ENCODE data around the gene APC.

The APC gene

DNA sequence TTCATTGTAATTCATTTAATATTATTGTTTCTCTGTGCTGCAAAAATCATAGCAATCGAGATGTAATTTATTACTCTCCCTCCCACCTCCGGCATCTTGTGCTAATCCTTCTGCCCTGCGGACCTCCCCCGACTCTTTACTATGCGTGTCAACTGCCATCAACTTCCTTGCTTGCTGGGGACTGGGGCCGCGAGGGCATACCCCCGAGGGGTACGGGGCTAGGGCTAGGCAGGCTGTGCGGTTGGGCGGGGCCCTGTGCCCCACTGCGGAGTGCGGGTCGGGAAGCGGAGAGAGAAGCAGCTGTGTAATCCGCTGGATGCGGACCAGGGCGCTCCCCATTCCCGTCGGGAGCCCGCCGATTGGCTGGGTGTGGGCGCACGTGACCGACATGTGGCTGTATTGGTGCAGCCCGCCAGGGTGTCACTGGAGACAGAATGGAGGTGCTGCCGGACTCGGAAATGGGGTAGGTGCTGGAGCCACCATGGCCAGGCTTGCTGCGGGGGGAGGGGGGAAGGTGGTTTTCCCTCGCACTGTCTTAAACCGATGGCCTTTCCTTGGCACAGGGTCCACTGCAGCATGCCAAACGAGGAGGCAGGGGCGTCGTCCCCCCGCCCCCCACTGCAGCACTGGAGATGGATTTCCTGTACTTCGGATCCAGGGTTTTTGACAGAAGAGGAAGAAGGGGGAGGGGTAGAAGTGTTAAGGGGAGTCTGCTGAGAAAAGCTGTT lies at the start of gene APC:
APC (plus strand) TSS at position 423 of the 728 bp plus-strand sequence. CDS start 17,006 bp downstream, outside the sequence.
- TF ChIP-seq POLR2A (IDR thresholded peaks at IDR 0.05; ENCODE audit: low read depth, low read length), result peak; percentile 58
- DNase-seq (ENCODE audit: insufficient read length, low spot score), result peak; percentile 80
- peak; percentile 91 for FAIRE-seq

DNA sequence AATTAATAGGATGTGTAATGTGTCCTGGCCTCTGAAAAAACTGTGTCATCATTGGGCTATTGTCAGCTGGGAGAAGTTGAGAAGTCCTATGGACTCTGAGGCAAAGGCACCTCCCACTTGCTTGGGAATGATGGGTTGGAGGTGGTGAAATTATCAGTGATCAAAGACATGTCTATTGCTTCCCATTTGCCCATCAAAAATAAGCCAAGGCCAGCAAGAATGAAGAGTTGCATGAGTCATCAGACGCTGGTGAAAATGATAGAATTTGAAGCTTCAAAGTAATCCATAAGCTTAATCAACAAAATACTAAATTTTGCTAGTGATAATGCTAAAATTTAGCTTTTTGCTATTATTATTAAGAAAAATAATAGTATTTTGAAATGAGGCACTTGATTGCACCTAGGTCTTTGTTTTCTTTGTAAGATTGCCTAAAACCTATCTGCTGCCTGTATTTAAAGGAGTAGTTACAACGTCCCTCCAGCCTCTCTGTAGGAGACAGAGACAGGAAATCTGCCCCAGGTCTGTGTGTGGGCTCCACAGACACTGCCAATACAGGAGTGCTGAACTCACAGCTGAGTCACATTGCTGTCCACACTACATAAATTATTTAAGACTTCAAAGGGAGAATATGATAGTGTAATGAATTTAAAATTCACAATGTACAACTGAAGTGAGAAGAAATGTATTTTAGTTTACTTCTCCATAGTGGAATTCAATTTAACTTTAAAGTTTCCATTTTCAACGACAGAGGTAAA lies 48.4 kb upstream of the APC start:
- no peak for TF ChIP-seq POLR2A (IDR thresholded peaks at IDR 0.05; ENCODE audit: low read depth, low read length)
- FAIRE-seq (no peak), DNase-seq (ENCODE audit: insufficient read length, low spot score) (no peak)

DNA sequence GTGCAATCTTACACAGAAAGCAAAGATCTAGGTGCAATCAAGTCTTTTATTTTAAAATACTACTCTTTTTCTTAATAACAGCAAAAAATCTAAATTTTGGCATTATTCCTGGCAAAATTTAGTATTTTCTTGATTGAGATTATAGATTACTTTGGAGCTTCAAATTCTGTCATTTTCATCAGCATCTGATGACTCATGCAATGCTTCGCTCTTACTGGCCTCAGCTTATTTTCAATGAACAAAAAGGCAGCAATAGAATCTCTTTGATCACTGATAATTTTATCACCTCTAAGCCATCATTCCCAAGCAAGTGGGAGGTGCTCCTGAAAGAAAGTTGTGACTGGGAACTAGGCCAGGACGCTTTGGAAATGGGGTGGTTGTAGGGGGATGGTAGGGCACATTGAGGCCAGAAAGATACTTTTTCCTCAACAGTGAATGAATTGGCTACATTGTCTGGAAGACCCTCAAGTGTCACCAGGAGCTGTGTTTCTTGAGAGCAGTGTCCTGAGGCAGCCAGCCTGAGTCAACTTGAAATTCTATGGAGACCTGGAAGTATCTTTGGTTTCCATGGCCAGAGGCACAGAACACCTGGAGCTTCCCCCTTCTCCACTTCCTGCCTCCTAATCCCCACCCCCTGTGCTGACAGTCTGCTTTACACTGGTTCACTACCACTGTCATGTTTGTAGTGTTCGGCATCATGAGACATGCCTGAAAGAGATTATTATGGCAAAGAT lies 46.9 kb upstream of the APC start:
- no peak for DNase-seq (ENCODE audit: insufficient read length, low spot score)
- FAIRE-seq, result no peak
- TF ChIP-seq POLR2A (IDR thresholded peaks at IDR 0.05; ENCODE audit: low read depth, low read length), result no peak

DNA sequence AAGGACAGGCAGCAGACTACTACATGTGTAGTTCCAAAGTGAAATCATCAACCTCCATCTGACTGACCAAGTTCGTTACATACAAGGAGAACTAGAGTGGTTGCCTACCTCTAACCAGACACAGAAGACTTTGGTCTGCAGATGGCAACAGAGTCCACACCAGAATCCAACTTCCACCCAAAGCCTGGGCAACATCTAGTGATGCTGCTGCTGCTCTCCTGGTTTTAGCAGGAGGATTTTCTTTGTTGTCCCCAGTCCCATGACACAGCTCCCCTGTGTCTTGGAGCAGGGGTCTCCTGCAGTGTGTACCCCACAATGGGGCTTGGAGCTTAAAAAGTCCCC lies 46.4 kb upstream of the APC start:
- FAIRE-seq, result no peak
- DNase-seq (ENCODE audit: insufficient read length, low spot score), result no peak
- no peak for TF ChIP-seq POLR2A (IDR thresholded peaks at IDR 0.05; ENCODE audit: low read depth, low read length)

DNA sequence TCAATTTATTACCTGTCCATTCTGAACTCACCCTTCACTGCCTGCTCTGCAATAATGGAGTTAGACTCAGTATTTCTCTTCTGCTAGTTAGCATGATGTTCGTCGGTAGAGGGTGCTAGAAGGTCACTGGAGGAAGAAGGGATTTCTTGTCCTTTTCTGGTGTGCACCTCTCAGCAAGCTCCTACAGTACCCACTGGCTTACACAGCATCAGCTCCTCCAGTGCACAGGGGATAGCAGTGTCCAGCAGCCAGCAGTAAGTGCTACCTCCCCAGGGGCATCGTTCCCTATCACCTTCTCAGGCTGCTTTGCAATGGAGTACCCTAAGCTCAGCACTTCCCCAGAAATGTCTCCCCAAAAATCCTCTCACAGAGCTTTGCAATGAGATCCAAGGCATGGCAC lies 45.9 kb upstream of the APC start:
- FAIRE-seq (no peak), DNase-seq (ENCODE audit: insufficient read length, low spot score) (no peak)
- TF ChIP-seq POLR2A (IDR thresholded peaks at IDR 0.05; ENCODE audit: low read depth, low read length), result no peak

DNA sequence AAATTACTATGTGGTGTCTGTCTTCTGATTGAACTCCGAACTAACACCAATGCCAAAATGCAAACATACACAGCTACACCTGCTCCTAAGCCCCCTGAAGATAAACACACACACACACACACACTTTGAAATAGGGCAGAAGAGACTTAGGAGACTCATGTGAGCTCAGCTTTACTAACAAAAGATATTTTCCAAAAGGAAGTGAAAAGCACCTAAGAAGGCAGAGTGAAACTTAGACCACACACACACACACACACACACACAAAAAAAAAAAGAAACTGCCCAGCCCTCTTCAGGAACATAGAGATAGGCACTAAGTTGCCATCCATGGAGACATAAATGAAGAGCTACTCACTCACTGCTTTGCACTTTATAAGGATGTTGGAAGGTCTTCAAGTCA lies 45.2 kb upstream of the APC start:
- no peak for DNase-seq (ENCODE audit: insufficient read length, low spot score)
- FAIRE-seq, result no peak
- no peak for TF ChIP-seq POLR2A (IDR thresholded peaks at IDR 0.05; ENCODE audit: low read depth, low read length)

DNA sequence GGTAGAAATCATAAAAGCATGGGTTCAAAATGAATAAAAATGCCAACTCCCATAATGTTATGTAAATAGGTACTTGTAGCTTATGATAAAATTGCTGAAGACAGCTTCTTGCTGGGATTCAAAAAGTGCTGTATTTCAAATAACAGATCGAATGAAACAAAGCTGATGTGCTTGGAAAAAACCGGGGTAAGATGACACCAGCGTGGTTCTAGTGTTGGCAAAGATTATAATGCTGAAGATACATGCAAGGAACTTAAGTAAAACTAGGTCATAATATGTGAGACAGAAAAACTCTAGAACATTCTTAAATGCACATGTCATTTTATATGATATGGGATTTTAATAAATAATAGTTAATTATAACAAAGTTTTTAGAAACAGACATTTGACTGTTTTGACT lies 44.4 kb upstream of the APC start:
- no peak for FAIRE-seq
- DNase-seq (ENCODE audit: insufficient read length, low spot score), result no peak
- no peak for TF ChIP-seq POLR2A (IDR thresholded peaks at IDR 0.05; ENCODE audit: low read depth, low read length)

DNA sequence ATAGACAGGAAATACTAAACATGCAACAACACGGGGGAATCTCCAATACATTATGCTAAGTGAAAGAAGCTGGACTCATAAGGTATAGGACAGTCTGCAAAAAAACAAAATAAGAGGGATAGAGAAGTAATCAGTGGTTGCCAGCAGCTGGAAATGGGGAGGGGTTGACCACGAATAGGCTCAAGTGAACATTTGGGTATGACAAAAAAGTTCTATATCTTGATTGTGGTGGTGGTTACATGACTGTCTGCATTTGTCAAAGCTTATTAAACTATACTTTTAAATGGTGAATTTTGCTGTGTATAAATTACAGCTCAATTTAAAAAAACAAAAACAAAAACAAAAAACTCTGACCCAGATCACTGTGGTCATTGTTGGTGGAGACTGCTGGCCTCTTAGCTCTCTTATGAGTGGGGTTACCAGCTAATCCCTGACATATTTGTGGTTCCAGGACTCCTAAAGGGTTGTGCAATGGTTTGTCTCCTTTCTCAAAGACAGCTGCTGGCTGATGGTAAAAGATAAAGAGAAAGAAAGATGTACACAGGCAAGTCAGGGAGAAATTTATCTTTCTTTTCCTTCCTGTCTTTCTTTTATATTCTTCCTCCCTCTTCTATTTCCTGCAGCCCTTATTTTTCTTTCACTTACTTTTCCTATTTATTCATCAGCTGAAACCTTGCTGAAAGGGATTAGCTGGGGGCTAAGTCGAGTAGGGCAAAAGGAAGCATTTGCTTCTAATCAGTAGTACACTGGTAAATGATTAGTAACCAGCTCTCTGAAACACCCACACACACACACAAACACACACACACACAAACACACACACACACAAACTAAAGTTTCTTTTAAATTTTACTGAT lies 42.6 kb upstream of the APC start:
- FAIRE-seq, result no peak
- TF ChIP-seq POLR2A (IDR thresholded peaks at IDR 0.05; ENCODE audit: low read depth, low read length), result no peak
- DNase-seq (ENCODE audit: insufficient read length, low spot score), result no peak

DNA sequence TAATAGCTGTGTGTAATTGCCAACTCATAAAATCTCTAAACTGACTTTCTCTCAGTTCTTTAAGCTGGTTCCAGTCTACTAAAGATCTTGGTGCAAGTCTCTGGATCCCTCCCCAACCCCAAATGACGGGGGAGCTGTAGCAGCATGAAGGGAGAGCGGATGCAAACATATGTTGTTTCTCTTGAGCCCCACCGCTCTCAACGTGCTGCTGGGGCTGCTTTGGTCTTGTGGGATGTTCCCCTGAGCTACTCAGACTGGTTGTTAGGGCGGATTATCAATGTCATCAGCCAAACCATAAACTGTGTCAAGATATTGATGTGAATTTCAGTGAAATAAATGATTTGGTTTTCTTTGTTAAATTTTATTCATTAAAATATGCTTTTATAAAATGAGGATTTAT lies 40.9 kb upstream of the APC start:
- TF ChIP-seq POLR2A (IDR thresholded peaks at IDR 0.05; ENCODE audit: low read depth, low read length), result no peak
- FAIRE-seq, result no peak
- DNase-seq (ENCODE audit: insufficient read length, low spot score), result no peak

DNA sequence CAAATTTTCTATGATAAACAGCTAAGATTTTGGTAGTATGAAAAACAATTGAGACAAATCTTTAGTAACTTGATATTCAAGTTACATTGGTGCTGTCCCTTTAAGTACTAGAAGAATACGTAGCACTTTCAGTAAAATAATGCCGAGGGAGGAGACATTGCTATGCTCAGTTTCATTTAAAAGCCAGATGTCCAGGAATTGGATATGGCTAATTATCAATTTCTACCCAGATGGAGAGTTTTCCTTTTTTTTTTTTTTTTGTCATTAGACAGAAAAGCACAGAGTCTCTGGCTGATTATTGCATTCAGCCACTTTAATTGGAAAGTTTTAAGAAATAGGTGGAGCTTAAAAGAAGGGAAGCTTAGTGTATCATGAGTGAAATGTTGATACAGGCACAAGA lies 40.4 kb upstream of the APC start:
- no peak for DNase-seq (ENCODE audit: insufficient read length, low spot score)
- TF ChIP-seq POLR2A (IDR thresholded peaks at IDR 0.05; ENCODE audit: low read depth, low read length), result no peak
- FAIRE-seq, result no peak

DNA sequence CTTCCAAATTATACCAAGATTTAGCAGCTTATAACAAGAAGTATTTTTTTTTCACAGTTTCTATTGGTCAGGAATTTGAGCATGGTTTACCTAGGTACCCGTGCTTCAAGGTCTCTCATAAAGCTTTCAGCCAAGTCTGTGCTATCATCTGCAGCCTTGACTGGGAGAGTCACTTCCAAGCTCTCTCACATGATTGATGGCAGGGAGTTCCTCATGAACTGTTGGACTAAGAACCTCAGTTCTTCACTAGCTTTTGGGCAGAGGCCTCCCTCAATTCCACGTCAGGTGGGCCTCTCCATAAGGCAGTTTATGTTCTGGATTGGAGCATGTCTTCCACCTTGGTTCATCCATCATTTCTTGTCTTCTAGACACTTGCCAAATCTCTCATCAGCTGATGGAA lies 39.9 kb upstream of the APC start:
- no peak for TF ChIP-seq POLR2A (IDR thresholded peaks at IDR 0.05; ENCODE audit: low read depth, low read length)
- FAIRE-seq (no peak), DNase-seq (ENCODE audit: insufficient read length, low spot score) (no peak)

DNA sequence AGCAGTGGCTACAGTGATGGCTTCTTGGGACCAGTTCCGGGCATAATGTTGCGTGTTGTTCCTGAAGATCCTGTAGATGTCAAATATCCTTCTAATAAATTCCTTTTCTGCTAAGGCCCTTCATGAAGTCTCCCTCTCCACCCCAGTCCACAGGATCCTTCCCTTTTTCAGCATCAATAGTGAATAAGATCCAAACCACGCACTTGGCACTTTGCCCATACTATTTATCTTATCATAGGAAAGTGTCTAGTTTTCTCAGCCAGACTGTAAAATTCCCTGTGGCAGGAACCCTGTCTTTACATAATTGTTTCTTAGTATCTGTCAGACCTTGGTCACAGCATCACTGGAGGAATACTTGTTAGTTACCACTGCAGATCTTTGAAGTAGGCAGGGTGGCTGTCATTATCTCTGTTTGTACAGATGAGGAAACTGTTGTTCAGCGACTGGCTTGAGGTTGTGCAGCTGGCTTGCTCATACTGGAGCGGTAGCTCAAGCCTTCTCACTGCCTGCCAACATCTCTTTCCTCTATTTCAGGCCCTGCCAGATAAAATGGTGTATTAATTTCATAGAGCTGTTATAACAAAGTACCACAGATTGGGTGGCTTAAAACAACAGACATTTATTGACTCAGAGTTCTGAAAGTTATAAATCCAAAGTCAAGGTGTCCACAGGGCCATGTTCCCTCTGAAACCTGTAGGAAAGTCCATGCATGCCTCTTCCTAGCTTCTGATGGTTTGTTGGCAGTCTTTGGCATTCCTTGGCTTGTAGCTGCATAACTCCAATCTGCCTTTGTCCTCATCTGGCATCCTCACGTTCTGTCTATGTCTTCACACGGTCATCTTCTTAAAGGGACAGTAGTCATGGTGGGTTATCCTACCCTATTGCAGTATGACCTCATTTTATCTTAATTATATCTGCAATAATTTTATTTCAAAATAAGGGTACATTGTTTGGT lies 33.5 kb upstream of the APC start:
- no peak for FAIRE-seq
- TF ChIP-seq POLR2A (IDR thresholded peaks at IDR 0.05; ENCODE audit: low read depth, low read length), result no peak
- no peak for DNase-seq (ENCODE audit: insufficient read length, low spot score)
